K562 (cell line): ENCODE data around the gene SKAP1. TPM values are rescaled to one million over a fixed set of nuclear protein-coding genes. Genes with fewer than 3 reads are reported as not detected.

Source experiments
- ATAC-seq: fragments of 200-7000 bp; cut with Tn5 transposase; 3 replicates; pipeline ENCODE4 v1.9.1; 2020; ENCODE audit warnings: moderate library complexity
- BruUV-seq: library from RNA; stranded (reverse); fragments of 400-500 nt; replicated peaks from 2 replicates; lab custom pipeline; 2021; lab: Mats Ljungman, UMichigan
- CTCF ChIA-PET: fragments of 300-600 bp; formaldehyde crosslinking; extraction: SDS; loops from one replicate; lab custom pipeline; 2021; ENCODE audit warnings: low intra/inter-chr PET ratio; lab: Yijun Ruan, JAX
- POLR2A ChIA-PET: fragments of 300-600, 350-650 bp; sonication (Branson Sonifier 250); formaldehyde crosslinking; extraction: SDS; loops from one replicate; lab custom pipeline; 2021; ENCODE audit warnings: antibody characterized with exemption, inconsistent platforms; lab: Yijun Ruan, JAX
- DNase-seq, 4 experiments: peaks; one replicate each; pipeline versions ENCODE4 v3.0.0 to v3.0.0-alpha.2; 2011 to 2018; ENCODE audit warnings: low spot score in 3 of 4, mixed read lengths in 3 of 4; ENCODE audit errors: extremely low read depth in 1 of 4
- FAIRE-seq: peaks from 2 replicates; lab custom pipeline; 2011; peaks lifted over from hg19 to GRCh38; lab: Jason Lieb, UNC
- H2AFZ ChIP-seq: 2 replicates; pipeline ENCODE4 v1.6.0; 2011; ENCODE audit warnings: low read depth, low read length, control low read depth, inconsistent platforms
- H3K27ac ChIP-seq: fragments of 200-600 bp; 3 replicates; pipeline ENCODE4 v1.8.0; 2011; ENCODE audit warnings: low read depth, mild to moderate bottlenecking, control low read depth, inconsistent platforms, low read length, moderate library complexity, mixed read lengths; ENCODE audit errors: extremely low read depth
- H3K27me3 ChIP-seq, 2 experiments: fragments of 300-600 bp in 1 of 2; 2 replicates in 1 of 2; 3 replicates in 1 of 2; pipeline versions ENCODE4 v1.6.0 to v1.8.0; 2011; ENCODE audit warnings: inconsistent platforms in 2 of 2, low read length in 2 of 2, mild to moderate bottlenecking in 1 of 2, mixed read lengths in 1 of 2, moderate library complexity in 1 of 2; ENCODE audit not compliant: control insufficient read depth in 2 of 2, insufficient read depth in 2 of 2
- H3K36me3 ChIP-seq: fragments of 300-600 bp; 3 replicates; pipeline ENCODE4 v1.8.0; 2011; ENCODE audit warnings: mild to moderate bottlenecking, low read length, inconsistent platforms; ENCODE audit not compliant: control insufficient read depth, insufficient read depth
- H3K4me1 ChIP-seq, 2 experiments: fragments of 200-600 bp in 1 of 2; replicated peaks in 1 of 2; 2 replicates in 1 of 2; 3 replicates in 1 of 2; pipeline versions ENCODE4 v1.5.1 to v1.8.0; 2011; ENCODE audit warnings: inconsistent platforms in 2 of 2, low read length in 2 of 2, mild to moderate bottlenecking in 1 of 2, mixed read lengths in 1 of 2, moderate library complexity in 1 of 2; ENCODE audit not compliant: control insufficient read depth in 2 of 2, insufficient read depth in 2 of 2
- H3K4me2 ChIP-seq: 2 replicates; pipeline ENCODE4 v1.6.1; 2011; ENCODE audit warnings: low read length, control low read depth, inconsistent platforms, mixed read lengths; ENCODE audit not compliant: insufficient read depth
- H3K4me3 ChIP-seq: fragments of 200-600 bp; sonication (generic), shearing (Covaris generic); 2 replicates; pipeline ENCODE4 v1.5.1; 2016; ENCODE audit warnings: control low read depth, inconsistent platforms
- H3K79me2 ChIP-seq: fragments of 200-600 bp; 3 replicates; pipeline ENCODE4 v1.8.0; 2011; ENCODE audit warnings: low read length, inconsistent platforms; ENCODE audit not compliant: control insufficient read depth, insufficient read depth
- H3K9ac ChIP-seq, 2 experiments: 2 replicates each; pipeline versions ENCODE4 v1.6.0 to v1.6.1; 2011; ENCODE audit warnings: low read depth in 2 of 2, low read length in 2 of 2, control low read depth in 1 of 2, inconsistent platforms in 1 of 2, mild to moderate bottlenecking in 1 of 2, mixed read lengths in 1 of 2; ENCODE audit not compliant: insufficient read depth in 1 of 2
- H3K9me1 ChIP-seq: one replicate; pipeline ENCODE4 v1.6.0; 2011; ENCODE audit warnings: inconsistent platforms, mild to moderate bottlenecking, low read length, moderate library complexity; ENCODE audit not compliant: control insufficient read depth, insufficient read depth
- H3K9me3 ChIP-seq: replicated peaks from 2 replicates; pipeline ENCODE4 v1.5.1; 2011; ENCODE audit warnings: low read depth, low read length, inconsistent platforms; ENCODE audit not compliant: control insufficient read depth, insufficient read depth
- H4K20me1 ChIP-seq: replicated peaks from 2 replicates; pipeline ENCODE4 v1.6.1; 2011; ENCODE audit warnings: low read length, inconsistent platforms, mixed read lengths; ENCODE audit not compliant: control insufficient read depth, insufficient read depth
- BMI1 ChIP-seq: fragments of 150-350 bp; IDR thresholded peaks from 2 replicates; pipeline ENCODE4 v1.6.1; 2014; ENCODE audit warnings: low read length
- CC2D1A ChIP-seq: fragments of 450-650 bp; IDR thresholded peaks from 2 replicates; pipeline ENCODE4 v1.6.1; 2017; ENCODE audit warnings: mild to moderate bottlenecking
- CEBPG ChIP-seq, 3 experiments: fragments of 200-800 bp in 1 of 3; sonication (Bioruptor generic) in 1 of 3; sonication (generic) in 1 of 3; formaldehyde crosslinking in 1 of 3; IDR thresholded peaks in 2 of 3; conservative IDR thresholded peaks in 1 of 3; 2 replicates each; pipeline versions ENCODE4 v1.6.1 to v1.8.0; 2016 to 2022; ENCODE audit warnings: missing compliant biosample characterization in 2 of 3, missing genetic modification characterization in 2 of 3, mild to moderate bottlenecking in 1 of 3, missing genetic modification reagents in 1 of 3
- DIDO1 ChIP-seq: fragments of 450-650 bp; IDR thresholded peaks from 2 replicates; pipeline ENCODE4 v1.6.1; 2016; ENCODE audit warnings: low read depth, missing biosample characterization, missing genetic modification characterization
- E2F3 ChIP-seq: fragments of 250-450 bp; sonication (Bioruptor Pico); IDR thresholded peaks from 2 replicates; pipeline ENCODE4 v1.4.0; 2020; ENCODE audit warnings: mild to moderate bottlenecking
- ELF4 ChIP-seq: fragments of 450-650 bp; formaldehyde crosslinking; IDR thresholded peaks from 2 replicates; pipeline ENCODE4 v1.4.0; 2022; ENCODE audit warnings: missing genetic modification characterization
- ETV1 ChIP-seq: fragments of 450-650 bp; conservative IDR thresholded peaks from 2 replicates; pipeline ENCODE4 v1.6.1; 2016; ENCODE audit warnings: missing genetic modification characterization, control low read depth, low read depth, missing compliant biosample characterization
- GABPA ChIP-seq: fragments of 200-800 bp; sonication (Bioruptor generic); conservative IDR thresholded peaks from 2 replicates; pipeline ENCODE4 v1.6.1; 2016; ENCODE audit warnings: low read depth, missing genetic modification characterization, missing compliant biosample characterization
- GABPB1 ChIP-seq: sonication (generic); formaldehyde crosslinking; IDR thresholded peaks from 2 replicates; pipeline ENCODE4 v1.8.0; 2022; ENCODE audit warnings: mild to moderate bottlenecking, missing genetic modification reagents
- HDAC6 ChIP-seq: IDR thresholded peaks from 2 replicates; pipeline ENCODE4 v1.6.1; 2012; ENCODE audit warnings: low read depth, mild to moderate bottlenecking, control low read depth, inconsistent platforms, low read length, moderate library complexity
- NFXL1 ChIP-seq: fragments of 450-650 bp; formaldehyde crosslinking; IDR thresholded peaks from 2 replicates; pipeline ENCODE4 v1.4.0; 2021; ENCODE audit warnings: mild to moderate bottlenecking
- NR2C1 ChIP-seq, 2 experiments: fragments of 450-650 bp; IDR thresholded peaks; 2 replicates each; pipeline ENCODE4 v1.6.1; 2017; ENCODE audit warnings: mild to moderate bottlenecking in 2 of 2, antibody characterized with exemption in 1 of 2, inconsistent platforms in 1 of 2, missing compliant biosample characterization in 1 of 2, missing genetic modification characterization in 1 of 2
- POLR3A ChIP-seq: IDR thresholded peaks from 2 replicates; pipeline ENCODE4 v1.6.1; 2011; ENCODE audit warnings: borderline replicate concordance, mild to moderate bottlenecking, moderate library complexity; ENCODE audit not compliant: insufficient read length, insufficient read depth; ENCODE audit errors: extremely low read depth
- RCOR1 ChIP-seq, 2 experiments: IDR thresholded peaks; 2 replicates each; pipeline ENCODE4 v1.6.1; 2012; ENCODE audit warnings: low read depth in 2 of 2, low read length in 2 of 2, borderline replicate concordance in 1 of 2, improper control_type of control experiment in 1 of 2
- SRSF3 ChIP-seq: fragments of 200-400 bp; formaldehyde crosslinking; IDR thresholded peaks from 2 replicates; pipeline ENCODE4 v1.6.1; 2016; ENCODE audit warnings: mild to moderate bottlenecking, low read length, moderate library complexity; ENCODE audit not compliant: insufficient read depth
- TAF1 ChIP-seq: IDR thresholded peaks from 2 replicates; pipeline ENCODE4 v1.6.1; 2011; ENCODE audit warnings: mild to moderate bottlenecking, low read length, moderate library complexity; ENCODE audit not compliant: insufficient read depth, control insufficient read depth, severe bottlenecking; ENCODE audit errors: extremely low read depth
- TEAD4 ChIP-seq, 2 experiments: sonication (generic) in 1 of 2; formaldehyde crosslinking in 1 of 2; IDR thresholded peaks; 2 replicates each; pipeline versions ENCODE4 v1.6.1 to v1.8.0; 2012 to 2022; ENCODE audit warnings: borderline replicate concordance in 1 of 2, inconsistent platforms in 1 of 2, low read length in 1 of 2, mild to moderate bottlenecking in 1 of 2, missing genetic modification reagents in 1 of 2
- ZBTB8A ChIP-seq: fragments of 450-650 bp; IDR thresholded peaks from 2 replicates; pipeline ENCODE4 v1.6.1; 2018; ENCODE audit warnings: mild to moderate bottlenecking, moderate library complexity; ENCODE audit not compliant: partially characterized antibody
- ZNF124 ChIP-seq: sonication (generic); formaldehyde crosslinking; IDR thresholded peaks from 2 replicates; pipeline ENCODE4 v1.8.1; 2022; ENCODE audit warnings: missing genetic modification reagents
- ZNF584 ChIP-seq: fragments of 200-800 bp; sonication (Bioruptor generic); IDR thresholded peaks from 2 replicates; pipeline ENCODE4 v1.6.1; 2016; ENCODE audit warnings: low read depth, mild to moderate bottlenecking, missing genetic modification characterization, missing compliant biosample characterization
- WGBS: fragments of 100-300 bp; shearing (Covaris generic); methylation state at CpG from one replicate; pipeline ENCODE4 v1.1.6; 2016; ENCODE audit warnings: low coverage, mixed read lengths; ENCODE audit not compliant: insufficient coverage; ENCODE audit errors: missing lambda C conversion rate; 5-methylcytosine and 5-hydroxymethylcytosine counted together
- in situ Hi-C: fragments of 300-500 bp; cut with MboI; formaldehyde crosslinking; loops from 4 replicates; pipeline ENCODE4 v1.15.0; 2018; ENCODE audit warnings: inconsistent platforms, mixed read lengths
- intact Hi-C: fragments of 100-400 bp; cut with micrococcal nuclease; formaldehyde crosslinking; loops from 2 replicates; pipeline ENCODE4 v1.14.2; 2022
- polyA plus RNA-seq, 8 experiments: library from polyadenylated mRNA; depleted of rRNA in 4 of 8; stranded (reverse) in 5 of 8; unstranded in 3 of 8; fragments of >200 nt; fragmentation: Nextera tagmentation in 2 of 8; fragmentation: Illumina TruSeq in 1 of 8; extraction: Ambion mirVana in 2 of 8; extraction: Trizol in 1 of 8; gene quantifications; 2 replicates each; pipeline versions ENCODE4 v1.2.1 to v1.2.3, GENCODE V29; 2011 to 2014; ENCODE audit warnings: inconsistent platforms in 1 of 8, missing spikeins in 1 of 8
- total RNA-seq, 7 experiments: library from RNA; depleted of rRNA in 6 of 7; stranded (reverse); fragments of >200 nt in 6 of 7; fragmentation: Illumina TruSeq in 2 of 7; extraction: Trizol in 2 of 7; gene quantifications; 2 replicates each; pipeline versions ENCODE4 v1.2.1 to v1.2.3, GENCODE V29; 2011 to 2021; ENCODE audit warnings: low replicate concordance in 1 of 7
- TF ChIP-seq, protein P1 (sequence below): fragments of 450-650 bp; IDR thresholded peaks from 2 replicates; pipeline ENCODE4 v1.6.1; 2016; ENCODE audit warnings: low read depth, mild to moderate bottlenecking, moderate library complexity

The SKAP1 gene
- total and polyA plus RNA-seq, 9 of the 15 experiments (the other 6 are each of a cell fraction or from before 2014, with no cell fraction given), result 0.06 to 0.80 (median 0.10) TPM; not detected in 4

DNA sequence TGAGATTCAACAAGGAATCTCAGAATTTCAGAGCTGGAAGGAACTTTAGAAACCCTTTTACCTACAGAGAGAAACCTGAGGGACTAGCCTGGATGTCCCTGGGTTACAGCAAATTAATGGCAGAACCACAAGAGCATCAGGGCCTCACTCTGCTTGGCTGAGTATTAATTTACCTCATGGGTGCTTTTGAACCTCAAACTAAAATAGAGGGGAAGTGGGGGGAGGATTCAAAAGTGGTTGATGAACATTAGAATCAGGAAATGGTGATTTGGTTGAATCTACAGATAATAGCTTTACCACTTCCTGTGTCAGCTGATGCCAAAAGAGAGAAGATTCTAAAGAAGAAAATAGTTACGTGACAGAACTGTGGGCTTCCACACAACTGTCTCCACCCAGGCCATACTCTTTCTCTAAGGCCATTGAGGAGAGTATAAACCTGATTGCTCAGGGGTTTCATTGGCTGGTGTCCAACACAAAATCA lies 11.3 kb upstream of the SKAP1 start:
- no peaks in the 10 kb centered on the region for H3K9me1 ChIP-seq
- no peaks in the 10 kb centered on the region for H4K20me1 ChIP-seq
- DNase-seq (no peak), FAIRE-seq (no peak), ATAC-seq (no peak)
- H3K9ac ChIP-seq, result no peak overlapping the region
- CTCF ChIA-PET, result interaction anchor here (0.6 kb wide), 1 partner anchor 54 kb away, joined by 3 read pairs; no protein-coding TSS in a partner anchor
- H3K27me3 ChIP-seq, result no peaks in the 10 kb centered on the region
- H3K27ac ChIP-seq, result no peak overlapping the region
- no peak overlapping the region for H3K4me3 ChIP-seq
- WGBS, result 0% methylated on average over 1 of the region's 1 CpG
- no peaks in the 10 kb centered on the region; the same call in 1 of the 2 replicates for H3K9me3 ChIP-seq
- peaks cover 9 to 63% of the 10 kb centered on the region in 2 experiments; a peak in 4 of 5 replicates for H3K4me1 ChIP-seq
- BruUV-seq, result no TSS peak
- POLR2A ChIA-PET, result interaction anchor here (1.1 kb wide), 1 partner anchor 16 kb away, joined by 6 read pairs; no protein-coding TSS in a partner anchor
- in situ Hi-C loops (no loop called here), intact Hi-C loops (loop anchor here (2.0 kb wide), 1 partner anchor 16 kb away; no protein-coding TSS in a partner anchor)
- H2AFZ ChIP-seq, result 0 out of 2 replicates have a peak overlapping the region, but pooled peaks have one; percentile 46
- no peaks in the 10 kb centered on the region for H3K79me2 ChIP-seq
- no peak overlapping the region for H3K4me2 ChIP-seq
- H3K36me3 ChIP-seq, result no peaks in the 10 kb centered on the region
- TF ChIP-seq ZBTB8A, result no peak
- TF ChIP-seq CEBPG (CRISPR knock-in tag; IDR thresholded peaks at IDR 0.05), result no peak
- TF ChIP-seq CEBPG (tag; conservative IDR thresholded peaks at IDR 0.05 in 1 of 2, IDR thresholded peaks at IDR 0.05 in 1 of 2), result no peak
- no peak for TF ChIP-seq TAF1
- TF ChIP-seq NR2C1 (IDR thresholded peaks at IDR 0.05), result no peak
- no peak for TF ChIP-seq NR2C1 (tag; IDR thresholded peaks at IDR 0.05)
- no peak for TF ChIP-seq GABPB1 (CRISPR knock-in tag)
- 0 out of 2 replicates have a peak, but pooled peaks have one; percentile 53 for TF ChIP-seq ZNF584 (CRISPR knock-in tag)
- no peak for TF ChIP-seq RCOR1 (IDR thresholded peaks at IDR 0.05; ENCODE audit: borderline replicate concordance in 1 of 2, low read depth in 2 of 2, low read length in 2 of 2)
- no peak for TF ChIP-seq E2F3 (CRISPR knock-in tag)
- TF ChIP-seq SRSF3, result no peak
- TF ChIP-seq HDAC6, result no peak
- TF ChIP-seq ZNF124 (CRISPR knock-in tag), result no peak
- TF ChIP-seq POLR3A, result no peak
- TF ChIP-seq TEAD4 (IDR thresholded peaks at IDR 0.05; ENCODE audit: low read length), result no peak
- no peak for TF ChIP-seq TEAD4 (CRISPR knock-in tag; IDR thresholded peaks at IDR 0.05; ENCODE audit: borderline replicate concordance)
- peak; percentile 66 for TF ChIP-seq GABPA (tag)
- TF ChIP-seq ELF4 (CRISPR knock-in tag), result no peak
- TF ChIP-seq NFXL1 (CRISPR knock-in tag), result no peak
- TF ChIP-seq CC2D1A, result no peak
- no peak for TF ChIP-seq BMI1
- TF ChIP-seq ETV1 (tag), result peak; percentile 52
- TF ChIP-seq, protein P1, sequence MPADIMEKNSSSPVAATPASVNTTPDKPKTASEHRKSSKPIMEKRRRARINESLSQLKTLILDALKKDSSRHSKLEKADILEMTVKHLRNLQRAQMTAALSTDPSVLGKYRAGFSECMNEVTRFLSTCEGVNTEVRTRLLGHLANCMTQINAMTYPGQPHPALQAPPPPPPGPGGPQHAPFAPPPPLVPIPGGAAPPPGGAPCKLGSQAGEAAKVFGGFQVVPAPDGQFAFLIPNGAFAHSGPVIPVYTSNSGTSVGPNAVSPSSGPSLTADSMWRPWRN, result no peak
- no peak for TF ChIP-seq DIDO1 (tag)
